Measurements from ENCODE around the gene WWC2.

WWC2 gene

GRCh38 chr4:183205193-183205592, 106.1 kb downstream of the WWC2 start:
- no peak for DNase-seq

GRCh38 chr4:183205709-183206108, 106.7 kb downstream of the WWC2 start:
- no peak for DNase-seq

DNA sequence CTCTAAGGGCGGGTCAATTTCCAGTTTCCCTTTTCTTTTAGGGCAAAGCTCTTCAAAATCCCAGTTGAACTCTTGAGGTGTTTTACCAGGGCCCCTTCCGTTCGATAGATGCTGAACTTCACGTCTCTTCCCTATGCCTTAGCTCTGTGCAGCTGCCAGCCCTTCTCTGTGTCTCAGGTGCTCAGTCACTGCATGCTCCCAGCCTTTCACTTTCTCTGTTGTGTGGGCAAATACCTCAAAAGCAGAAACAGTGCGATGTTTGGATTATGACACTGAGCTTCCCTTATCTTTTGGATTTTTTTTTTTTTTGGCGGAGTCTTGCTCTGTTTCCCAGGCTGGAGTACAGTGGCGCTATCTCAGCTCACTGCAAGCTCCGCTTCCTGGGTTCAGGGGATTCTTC, 112.5 kb downstream of the WWC2 start:
- DNase-seq, result no peak

- DNase-seq, result no peak
Observed at GRCh38 chr4:183213996-183214395, 114.9 kb downstream of the WWC2 start.

DNA sequence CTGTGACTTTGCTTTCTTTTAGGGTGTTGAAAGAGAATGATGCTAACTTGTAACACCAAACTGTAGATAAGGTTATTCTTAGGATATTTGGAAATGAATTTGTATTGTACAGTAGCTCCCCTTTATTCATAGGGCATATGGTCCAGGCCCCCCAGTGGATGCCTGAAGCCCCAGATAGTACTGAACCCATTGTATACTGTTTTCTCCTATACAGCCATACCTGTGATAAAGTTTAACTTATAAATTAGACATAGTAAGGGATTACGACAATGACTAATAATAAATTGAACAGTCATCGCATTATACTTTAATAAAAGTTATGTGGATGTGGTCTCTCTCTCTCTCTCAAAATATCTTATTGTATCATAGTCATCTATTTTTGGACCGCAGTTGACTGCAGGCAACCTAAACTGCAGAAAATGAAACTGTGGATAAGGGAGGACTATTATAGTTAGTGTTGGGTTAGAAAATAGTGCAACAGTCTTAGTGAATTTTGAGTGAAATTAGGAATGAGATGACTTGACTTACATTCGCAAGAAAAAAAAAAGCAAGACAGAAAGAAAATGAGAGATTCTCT, 115.9 kb downstream of the WWC2 start:
- no peak for DNase-seq

DNA sequence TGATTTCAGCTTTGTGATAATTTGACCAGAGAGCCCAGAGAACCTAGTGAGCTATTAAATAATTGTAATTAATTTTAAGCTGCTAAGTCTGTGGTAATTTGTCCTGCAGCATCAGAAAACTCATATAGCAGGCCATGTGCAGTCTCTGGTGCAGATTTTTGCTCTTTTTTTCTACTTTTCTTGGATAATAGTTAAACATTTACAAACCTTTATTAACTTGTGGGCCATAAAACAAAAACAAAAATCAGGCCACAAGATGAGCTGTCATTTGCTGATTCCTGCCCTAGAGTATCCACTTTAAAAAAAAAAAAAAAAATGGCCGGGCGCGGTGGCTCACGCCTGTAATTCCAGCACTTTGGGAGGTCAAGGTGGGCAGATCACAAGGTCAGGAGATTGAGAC, 121.2 kb downstream of the WWC2 start:
- no peak for DNase-seq

DNA sequence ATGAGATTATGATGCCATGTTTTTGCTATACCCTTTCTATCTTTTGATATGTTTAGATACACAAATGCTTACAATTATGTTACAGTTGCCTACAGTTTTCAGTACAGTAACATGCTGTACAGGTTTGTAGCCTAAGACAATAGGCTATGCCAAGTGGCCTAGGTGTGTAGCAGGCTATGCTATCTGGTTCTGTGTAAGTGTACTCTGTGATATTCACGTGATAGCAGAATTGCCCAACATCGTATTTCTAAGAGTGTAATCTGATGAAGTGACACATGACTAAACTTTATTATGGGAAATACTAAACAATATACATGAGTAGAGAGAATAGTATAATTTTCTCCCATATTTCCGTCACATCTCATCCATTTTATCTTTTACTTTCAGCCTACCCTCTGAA, 124.0 kb downstream of the WWC2 start:
- DNase-seq, result no peak

DNA sequence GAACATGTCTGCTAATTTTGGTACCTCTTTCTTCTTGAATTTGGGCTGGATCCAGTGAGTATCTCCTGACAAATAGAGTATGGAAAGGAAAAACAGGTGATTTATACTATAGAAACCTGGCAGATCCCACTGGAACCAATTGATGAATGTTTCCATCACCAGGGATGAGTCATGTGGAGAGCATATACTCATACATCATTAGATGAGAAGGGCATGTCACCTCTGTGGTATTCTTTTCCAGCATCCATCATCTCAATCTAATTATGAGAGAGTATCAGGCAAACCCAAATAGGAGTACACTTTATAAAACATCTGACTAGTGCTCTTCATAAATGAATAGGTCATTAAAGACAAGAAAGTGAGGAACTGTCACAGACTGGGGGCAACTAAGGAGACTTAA, 130.3 kb downstream of the WWC2 start:
- no peak for DNase-seq

DNA sequence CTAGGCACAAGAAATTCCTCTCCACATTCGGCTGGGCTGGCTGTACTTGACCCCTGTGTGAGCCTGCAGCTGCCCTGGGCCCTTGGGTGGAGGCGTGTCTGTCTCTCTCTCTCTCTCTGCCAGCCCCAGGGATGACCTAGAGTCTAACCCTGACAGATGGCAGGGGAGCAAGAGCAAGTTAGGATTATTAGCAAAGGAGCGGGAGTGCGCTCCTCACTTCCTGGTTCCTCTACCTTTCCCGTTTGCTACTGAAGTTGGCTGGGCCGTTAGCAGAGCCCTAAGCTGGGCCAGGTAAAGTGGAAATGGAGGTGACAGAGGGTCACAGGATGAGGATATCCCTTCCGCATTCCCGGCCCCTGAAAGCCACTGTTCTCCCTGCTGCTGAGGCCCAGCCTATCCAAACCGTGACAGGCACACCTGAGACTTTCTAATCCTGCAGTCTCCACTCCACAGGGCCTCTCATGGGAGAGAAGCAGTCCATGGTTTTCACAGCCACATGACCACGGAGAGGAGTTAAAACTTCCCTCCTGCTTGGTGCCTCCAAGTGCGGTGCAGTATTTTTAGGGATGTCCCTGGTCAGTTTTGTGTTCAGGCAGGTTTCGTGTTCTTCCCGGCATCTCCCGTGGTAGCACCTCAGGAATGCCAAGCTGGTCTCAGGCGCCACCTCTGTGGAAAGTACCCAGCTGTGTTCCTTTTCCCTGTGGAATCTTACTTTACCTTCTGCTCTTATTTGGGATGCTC, 141.7 kb downstream of the WWC2 start:
- no peak for DNase-seq

DNA sequence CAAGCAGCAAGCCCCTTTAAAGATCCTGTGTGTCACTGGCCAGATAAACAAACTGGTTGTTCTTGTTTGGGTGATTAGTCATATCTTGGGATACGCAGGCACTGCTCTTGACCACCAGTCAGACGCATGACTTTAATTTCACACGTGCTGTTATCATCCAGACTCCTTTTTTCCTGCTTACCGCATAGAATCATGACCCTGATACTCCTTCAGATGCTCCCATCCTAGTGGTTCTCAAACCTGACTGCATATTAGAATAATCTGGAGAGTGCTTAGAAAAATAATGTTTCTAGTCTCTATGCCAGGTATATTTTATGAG, 142.2 kb downstream of the WWC2 start:
- no peak for DNase-seq

GRCh38 chr4:183241721-183242151, 142.7 kb downstream of the WWC2 start:
- no peak for DNase-seq

DNA sequence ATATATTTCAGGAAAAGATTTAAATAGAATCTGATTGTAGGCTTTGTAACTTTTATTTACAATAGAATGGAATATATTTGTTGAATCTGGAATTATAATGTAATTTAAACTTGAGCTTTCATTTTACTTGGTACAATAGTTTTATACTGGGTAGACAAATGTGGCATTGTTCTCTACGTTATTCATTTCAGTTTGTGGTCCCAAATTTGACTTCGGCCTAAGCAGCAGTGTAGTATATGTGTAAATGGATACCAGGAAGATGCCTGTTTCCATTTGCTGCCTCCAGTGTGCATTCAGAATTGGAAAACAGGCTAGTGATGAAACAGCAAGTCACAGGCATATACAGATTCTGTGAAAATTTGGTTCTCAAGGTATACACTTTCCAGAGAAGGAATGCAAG, 143.2 kb downstream of the WWC2 start:
- no peak for DNase-seq

- no peak for DNase-seq
Observed at GRCh38 chr4:183244019-183244418, 145.0 kb downstream of the WWC2 start.

DNA sequence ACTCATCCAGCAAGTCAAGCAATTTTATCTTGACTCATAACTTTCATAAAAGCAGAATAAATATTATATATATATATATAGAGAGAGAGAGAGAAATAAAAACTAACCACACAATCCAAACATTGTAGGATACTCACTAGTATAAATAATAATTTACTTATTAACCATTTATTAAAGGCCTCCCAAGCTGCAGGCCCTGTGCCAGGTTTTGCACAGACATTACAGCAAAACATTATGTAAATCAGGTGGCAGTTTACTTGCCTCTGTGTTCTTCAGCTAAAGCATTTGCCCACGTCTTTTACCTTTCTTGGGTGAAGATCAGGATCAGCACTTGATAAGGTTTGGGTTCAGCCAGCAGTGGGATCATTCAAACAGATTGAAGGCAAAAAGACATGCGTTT, 145.4 kb downstream of the WWC2 start:
- no peak for DNase-seq

GRCh38 chr4:183248201-183248600, 149.1 kb downstream of the WWC2 start:
- DNase-seq, result no peak

GRCh38 chr4:183249854-183250253, 150.8 kb downstream of the WWC2 start:
- no peak for DNase-seq

- DNase-seq, result no peak
Observed at GRCh38 chr4:183250831-183251230, 151.8 kb downstream of the WWC2 start.

DNA sequence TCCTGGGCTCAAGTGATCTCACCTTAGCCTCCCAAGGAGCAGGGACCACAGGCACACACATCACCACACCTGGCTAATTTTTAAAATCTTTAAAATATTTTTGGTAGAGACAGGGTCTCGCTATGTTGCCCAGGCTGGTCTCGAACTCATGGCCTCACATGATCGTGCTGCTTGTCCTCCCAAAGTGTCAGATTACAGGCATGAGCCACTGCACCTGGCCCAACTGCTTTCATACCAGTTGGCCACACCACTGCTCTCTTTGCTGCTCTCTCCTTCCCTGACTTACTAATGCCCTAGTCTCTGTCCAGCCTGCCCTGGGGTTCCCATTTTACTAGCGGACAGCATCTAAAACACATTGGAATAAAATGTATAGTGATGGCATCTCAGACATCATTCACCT, 153.9 kb downstream of the WWC2 start:
- DNase-seq, result no peak

GRCh38 chr4:183253451-183253850, 154.4 kb downstream of the WWC2 start:
- DNase-seq, result no peak

DNA sequence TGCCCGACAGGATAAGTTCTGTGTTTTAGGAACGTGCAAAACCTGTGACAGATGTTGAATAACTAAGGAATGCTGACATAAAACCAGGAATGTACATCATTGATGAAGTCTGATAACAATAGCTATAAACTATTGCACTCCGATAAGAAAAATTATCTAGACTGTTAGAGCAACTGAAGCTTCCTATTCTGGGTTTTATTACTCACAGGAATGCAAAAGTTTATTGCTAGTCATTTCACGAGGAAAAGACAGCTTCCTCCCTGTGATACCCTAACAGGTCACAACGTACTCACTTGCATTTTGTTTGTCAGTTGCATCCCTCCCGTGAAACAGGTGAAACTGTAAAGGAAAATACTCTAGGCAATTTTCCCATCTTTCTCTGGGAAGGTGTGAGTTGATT, 155.1 kb downstream of the WWC2 start:
- DNase-seq, result no peak

DNA sequence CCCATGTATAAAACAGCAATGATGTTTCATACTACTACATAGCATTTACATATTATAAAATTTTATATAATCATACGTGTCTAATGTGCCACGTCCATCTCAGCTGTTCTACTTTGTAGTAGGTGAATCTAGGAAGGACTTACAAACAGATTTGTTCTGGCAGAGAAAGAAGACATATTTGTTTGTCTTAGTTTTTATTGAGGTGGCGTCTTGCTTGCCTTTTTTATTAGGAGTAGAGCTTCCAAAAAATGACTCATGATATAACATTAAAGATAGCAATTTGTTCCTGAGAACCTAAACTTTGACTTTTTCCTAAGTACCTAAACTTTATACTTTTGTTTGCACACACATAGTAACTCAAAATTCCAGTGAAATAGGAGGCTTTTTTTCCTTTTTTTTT, 156.4 kb downstream of the WWC2 start:
- no peak for DNase-seq

DNA sequence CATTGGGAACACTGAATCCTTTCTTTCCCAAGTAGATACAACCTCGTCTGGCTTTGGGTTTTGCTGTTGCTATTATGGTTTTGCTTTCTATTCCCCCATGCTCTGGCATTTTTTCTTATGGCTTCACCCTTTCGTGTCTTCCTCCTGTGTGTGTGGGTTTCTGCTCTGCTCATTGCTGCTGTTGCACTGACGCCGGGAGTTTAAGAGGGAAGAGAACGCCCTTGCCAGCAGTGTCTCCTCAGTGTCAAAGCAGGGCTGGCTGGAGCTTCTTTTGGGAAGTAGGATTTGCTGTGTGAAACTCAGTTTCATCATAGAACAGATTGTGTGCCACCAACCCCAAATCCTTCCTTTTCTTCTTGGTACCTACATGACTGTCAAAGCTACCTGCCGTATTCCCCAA, 157.3 kb downstream of the WWC2 start:
- DNase-seq, result no peak

DNA sequence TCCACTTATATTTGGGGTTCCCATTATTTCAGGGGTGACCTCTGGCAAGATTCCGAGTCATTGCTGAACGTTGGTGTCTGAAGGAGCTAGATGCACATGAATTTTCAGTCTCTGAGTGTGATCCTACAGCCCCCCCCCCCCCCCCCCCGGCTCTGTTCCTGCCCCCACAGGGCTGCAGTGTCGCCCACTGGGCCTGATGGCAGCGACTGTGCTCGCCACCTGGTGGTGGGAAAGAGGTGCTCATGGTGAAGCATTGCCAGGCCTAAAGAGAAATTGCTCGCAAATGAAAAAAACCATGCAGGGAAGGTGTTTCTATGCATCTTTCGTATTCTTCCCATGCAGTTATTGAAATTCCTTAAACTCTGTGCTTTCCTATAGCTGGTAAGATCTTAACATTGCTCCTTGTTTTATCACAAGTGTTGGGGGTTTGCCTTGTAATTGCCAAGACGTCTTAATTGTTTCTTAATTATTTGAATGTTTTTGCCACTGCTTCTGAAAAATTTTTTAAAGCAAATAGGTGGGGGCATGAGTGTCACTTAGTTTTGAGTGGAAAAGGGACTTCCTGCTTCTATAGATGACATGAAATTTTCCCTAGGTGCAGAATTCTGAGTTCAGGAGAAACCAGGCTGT, 157.8 kb downstream of the WWC2 start:
- no peak for DNase-seq

- no peak for DNase-seq
Observed at GRCh38 chr4:183257808-183258207, 158.8 kb downstream of the WWC2 start.

All from effector CD4-positive, alpha-beta T cell (primary cell).